Pulmonary artery endothelial cell (primary cell): ENCODE measurements around the gene SHROOM4. TPM values are rescaled to one million over a fixed set of nuclear protein-coding genes. Genes with fewer than 3 reads are reported as not detected.
A peak's percentile ranks its signal among the peaks of the same experiment; 100 is the strongest.

ENCODE experiments used
- DNase-seq: peaks from one replicate; pipeline ENCODE4 v3.0.0-alpha.2; 2011; ENCODE audit warnings: low read depth, low spot score
- total RNA-seq: library from RNA; depleted of rRNA; stranded (reverse); fragments of >200 nt; gene quantifications from 2 replicates; pipeline ENCODE4 v1.2.3, GENCODE V29; 2014

Gene SHROOM4, protein sequence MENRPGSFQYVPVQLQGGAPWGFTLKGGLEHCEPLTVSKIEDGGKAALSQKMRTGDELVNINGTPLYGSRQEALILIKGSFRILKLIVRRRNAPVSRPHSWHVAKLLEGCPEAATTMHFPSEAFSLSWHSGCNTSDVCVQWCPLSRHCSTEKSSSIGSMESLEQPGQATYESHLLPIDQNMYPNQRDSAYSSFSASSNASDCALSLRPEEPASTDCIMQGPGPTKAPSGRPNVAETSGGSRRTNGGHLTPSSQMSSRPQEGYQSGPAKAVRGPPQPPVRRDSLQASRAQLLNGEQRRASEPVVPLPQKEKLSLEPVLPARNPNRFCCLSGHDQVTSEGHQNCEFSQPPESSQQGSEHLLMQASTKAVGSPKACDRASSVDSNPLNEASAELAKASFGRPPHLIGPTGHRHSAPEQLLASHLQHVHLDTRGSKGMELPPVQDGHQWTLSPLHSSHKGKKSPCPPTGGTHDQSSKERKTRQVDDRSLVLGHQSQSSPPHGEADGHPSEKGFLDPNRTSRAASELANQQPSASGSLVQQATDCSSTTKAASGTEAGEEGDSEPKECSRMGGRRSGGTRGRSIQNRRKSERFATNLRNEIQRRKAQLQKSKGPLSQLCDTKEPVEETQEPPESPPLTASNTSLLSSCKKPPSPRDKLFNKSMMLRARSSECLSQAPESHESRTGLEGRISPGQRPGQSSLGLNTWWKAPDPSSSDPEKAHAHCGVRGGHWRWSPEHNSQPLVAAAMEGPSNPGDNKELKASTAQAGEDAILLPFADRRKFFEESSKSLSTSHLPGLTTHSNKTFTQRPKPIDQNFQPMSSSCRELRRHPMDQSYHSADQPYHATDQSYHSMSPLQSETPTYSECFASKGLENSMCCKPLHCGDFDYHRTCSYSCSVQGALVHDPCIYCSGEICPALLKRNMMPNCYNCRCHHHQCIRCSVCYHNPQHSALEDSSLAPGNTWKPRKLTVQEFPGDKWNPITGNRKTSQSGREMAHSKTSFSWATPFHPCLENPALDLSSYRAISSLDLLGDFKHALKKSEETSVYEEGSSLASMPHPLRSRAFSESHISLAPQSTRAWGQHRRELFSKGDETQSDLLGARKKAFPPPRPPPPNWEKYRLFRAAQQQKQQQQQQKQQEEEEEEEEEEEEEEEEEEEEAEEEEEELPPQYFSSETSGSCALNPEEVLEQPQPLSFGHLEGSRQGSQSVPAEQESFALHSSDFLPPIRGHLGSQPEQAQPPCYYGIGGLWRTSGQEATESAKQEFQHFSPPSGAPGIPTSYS (N-terminal part only)
- 30.1 and 39.5 TPM in 2 replicates for total RNA-seq

DNA sequence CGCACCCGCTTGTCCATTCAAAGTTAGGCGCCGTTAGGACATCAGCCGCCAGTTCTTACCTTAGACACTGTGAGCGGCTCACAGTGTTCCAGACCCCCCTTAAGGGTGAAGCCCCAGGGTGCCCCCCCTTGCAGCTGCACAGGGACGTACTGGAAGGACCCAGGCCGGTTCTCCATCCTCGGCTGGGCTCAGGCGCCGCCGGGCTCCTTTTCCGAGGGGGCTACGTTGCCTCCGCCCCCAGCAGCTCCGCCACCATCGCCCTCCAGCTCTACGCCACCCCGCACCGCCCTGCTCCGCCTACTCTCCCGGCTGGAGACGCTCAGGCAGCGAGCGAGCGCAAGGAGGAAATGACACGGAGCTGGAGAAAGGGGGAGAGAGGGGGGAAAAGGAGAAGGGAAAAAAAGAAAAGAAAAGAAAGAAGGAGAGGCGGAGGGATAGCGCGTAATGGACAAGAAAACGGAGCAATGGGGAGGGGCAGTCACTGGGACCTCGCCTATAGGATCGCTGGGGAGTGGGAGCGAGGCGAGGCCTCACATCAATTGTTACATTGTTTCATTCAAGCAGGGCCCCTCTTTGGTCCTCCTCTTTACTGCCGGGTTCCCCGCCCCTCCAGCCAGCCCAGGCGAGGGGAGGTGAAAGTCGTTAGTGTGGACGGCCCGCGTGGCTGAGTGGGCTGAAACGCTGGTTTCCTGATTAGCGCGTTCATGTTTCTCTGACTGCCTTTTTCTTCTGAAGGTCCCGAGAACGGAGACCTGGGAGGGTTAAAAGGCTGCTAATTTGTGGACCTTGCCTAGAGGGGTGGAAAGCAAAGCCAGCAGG is at the start of gene SHROOM4:
TSS of gene SHROOM4 (minus strand) at position 352 of the 819 bp plus-strand sequence. CDS start at position 176, 176 bp downstream.
- peak; percentile 53 for DNase-seq

DNA sequence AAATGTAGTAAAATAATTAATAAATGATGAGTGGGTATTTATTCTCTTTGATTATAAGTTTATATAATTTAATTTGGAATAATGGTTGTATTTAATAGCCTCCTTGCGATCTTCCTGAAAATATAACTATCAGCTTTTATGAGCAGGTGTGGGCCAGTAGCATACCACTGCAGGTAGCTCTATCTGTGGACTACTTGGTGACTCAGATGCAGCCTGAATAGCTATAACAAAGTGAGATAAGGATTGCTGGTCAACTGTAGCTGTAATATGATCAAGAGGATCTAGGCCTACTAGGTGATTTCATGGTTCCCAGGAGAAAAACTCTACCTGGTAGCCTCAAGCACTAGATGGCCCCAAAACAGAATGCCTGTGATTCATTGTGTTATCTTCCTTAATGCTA is 49.5 kb upstream of the SHROOM4 start:
- DNase-seq: no peak

GRCh38 chrX:50860518-50860917 is 46.5 kb upstream of the SHROOM4 start:
- no peak for DNase-seq

DNA sequence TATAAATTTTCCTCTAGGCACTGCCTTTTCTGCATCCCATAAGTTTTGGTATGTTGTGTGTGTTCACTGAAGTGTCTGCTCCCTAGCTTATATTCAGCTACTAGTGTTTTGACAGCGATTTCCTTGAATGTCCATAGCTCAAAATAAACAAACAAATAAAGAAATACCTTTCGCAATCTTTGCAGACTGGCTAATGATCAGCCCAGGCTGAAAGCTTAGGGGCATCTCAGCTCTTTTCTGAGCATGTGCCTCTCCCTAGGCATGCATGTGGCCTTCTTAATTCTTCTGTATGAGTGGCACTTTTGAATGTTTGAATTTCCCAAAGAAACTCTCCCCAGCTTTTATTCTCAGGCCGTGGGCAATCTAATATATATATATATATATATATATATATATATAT is 44.6 kb upstream of the SHROOM4 start:
- DNase-seq: no peak

DNA sequence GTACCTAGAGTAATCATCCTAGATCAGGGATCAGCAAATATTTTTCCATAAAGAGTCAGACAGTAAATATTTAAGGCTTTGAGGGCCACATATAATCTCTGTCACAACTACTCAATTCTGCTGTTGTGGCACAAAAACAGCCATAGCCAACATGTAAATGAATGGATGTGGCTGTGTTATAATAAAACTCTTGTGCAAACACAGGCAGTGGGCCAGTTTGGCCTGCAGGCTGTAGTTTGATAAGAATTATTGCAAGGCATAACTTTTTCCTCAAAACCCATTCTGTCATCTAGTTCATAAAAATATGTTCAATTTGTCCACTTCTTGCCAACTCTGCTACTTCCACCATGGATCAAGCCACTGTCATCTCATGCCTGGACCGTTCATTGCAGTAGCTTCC is 39.4 kb upstream of the SHROOM4 start:
- no peak for DNase-seq

DNA sequence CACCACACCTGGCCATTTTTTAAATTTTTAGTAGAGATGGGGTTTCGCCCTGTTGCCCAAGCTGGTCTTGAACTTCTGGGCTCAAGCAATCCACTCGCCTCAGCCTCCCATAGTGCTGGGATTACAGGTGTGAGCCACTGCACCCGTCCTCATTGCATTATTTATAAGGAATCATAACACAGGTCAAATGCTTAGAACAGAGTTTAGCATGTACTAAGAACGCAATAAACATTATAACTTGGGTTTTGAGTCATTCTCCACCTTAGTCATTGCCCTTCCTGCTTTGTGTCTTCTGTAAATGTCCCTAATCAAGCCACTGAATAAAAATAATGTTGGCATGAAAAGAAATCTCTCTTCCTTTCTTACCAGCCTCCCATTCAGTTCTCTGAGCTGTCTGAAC is 38.5 kb upstream of the SHROOM4 start:
- DNase-seq: no peak

GRCh38 chrX:50842221-50842620 is 28.2 kb upstream of the SHROOM4 start:
- DNase-seq: no peak

- DNase-seq: no peak
These were observed 25.7 kb upstream of the SHROOM4 start for GRCh38 chrX:50839730-50840129.

GRCh38 chrX:50838820-50839600 is 25.0 kb upstream of the SHROOM4 start:
- peak; percentile 41 for DNase-seq

DNA sequence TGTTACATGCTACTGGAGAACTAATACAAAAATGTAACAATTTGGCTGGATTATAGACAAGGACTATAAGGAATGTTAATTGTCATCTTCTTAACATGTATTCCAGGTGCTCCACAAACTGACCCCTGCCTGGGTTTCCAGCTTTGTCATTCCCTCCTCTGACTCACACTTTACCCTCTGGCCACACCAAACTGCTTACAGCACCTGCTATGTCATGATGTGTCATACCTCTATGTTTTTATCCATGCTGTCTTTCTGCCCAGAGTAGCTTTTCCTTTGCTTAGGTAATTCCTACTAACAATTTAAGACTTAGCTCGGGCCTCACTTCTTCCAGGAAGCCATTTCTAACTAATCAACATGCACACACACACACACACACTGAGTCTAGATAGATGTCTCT is 14.0 kb upstream of the SHROOM4 start:
- DNase-seq: no peak

DNA sequence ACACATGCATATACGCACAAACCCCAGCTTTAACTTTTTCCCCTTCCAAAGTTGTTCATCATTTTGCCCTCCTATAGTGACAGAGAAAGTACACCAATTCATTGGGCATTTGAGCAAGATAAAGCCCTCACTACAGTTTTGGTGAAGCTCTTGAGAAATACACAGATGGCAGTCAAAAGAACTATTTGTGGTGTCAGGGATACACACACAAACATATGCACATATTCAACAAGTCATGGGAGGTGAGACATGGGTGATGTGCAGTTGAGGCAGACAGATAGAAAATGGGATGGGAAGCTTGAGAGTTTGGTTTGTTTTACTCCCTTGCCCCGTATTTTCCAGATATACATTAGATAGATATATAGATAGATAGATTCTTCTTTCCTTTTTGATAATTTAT is 11.8 kb upstream of the SHROOM4 start:
- DNase-seq: no peak

- no peak for DNase-seq
These were observed 5.0 kb upstream of the SHROOM4 start for GRCh38 chrX:50818986-50819385.

- no peak for DNase-seq
These were observed 1.1 kb upstream of the SHROOM4 start for GRCh38 chrX:50815120-50815519.

DNA sequence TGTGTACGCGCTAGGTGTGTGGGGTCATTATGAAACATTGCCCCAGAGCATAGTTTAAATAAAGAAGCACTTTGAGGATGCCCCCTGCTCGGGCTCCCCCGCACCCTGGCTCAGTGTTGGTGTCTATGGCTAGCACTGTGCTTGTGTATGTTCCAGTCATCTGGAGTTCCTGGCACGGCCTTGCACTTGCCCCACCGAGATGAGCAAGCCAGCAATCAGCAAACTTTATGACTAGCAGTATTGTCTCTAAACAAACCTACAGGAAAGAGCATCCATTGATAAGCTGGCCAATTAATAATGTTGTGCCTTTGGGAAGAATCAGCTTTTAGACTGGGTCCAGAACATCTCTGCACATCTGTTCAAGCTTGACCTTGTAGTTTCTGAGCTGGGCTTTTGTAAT is 707 bp upstream of the SHROOM4 start:
- DNase-seq: no peak

DNA sequence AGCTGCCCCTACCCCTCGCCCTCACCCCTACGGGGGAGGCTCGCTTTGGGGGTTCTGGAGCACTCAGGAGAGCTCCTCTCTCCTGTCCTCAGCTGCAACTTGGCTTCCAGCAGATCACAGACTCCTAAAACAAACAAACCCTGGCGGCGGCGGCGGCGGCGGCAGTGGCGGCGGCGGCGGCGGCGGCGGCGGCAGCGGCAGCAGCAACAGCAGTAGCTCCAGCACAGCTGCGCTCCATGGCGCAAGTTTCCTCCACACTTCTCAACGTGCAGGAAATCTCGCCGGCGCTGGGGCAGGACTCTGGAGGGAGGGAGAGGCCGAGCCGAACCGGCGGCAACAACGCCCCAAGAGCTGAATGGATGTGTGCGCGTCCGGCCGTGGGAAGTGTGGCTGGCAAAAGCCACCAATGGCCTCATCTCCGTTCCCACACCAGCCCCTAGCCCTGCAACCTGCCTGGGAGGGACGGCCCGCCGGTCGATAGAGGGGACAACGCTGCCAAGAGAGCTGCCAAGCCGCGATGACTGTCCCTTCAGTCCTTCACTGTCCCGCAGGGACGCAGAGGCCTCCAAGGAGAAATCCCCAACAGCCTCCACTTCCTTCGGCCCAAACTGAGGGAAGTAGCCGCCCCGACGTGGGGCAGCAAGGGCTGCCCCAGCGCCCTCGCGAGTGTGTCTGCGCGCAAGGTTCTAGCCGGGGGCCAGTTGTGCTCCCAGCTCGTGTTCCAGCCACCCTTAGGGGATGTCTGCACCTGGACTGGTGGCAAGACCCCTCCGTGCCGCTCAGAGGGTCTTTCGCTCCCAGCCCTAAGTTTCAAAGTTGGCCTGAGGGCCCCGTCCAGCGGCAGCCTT is 775 bp downstream of the SHROOM4 start:
- DNase-seq: no peak

GRCh38 chrX:50805276-50805675 is 8.7 kb downstream of the SHROOM4 start:
- no peak for DNase-seq

DNA sequence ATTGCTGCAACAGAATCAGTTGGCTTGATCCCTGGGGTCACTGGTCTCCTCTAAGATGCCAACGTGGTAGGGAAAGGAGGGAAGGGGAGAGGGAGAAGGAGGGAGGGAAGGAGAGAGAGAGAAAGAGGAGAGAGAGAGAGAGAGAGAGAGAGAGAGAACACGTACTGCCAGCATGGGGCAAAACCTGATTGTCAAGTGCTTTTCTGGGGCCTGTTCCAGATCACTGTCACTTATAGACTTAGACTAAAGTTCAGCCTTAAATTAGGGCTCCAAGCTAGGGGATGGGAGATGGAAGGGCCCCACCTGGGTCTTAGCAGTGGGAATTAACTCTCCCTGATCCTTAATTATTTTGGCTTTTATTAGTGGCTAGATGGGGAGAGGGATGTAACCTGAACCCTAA is 12.9 kb downstream of the SHROOM4 start:
- DNase-seq: no peak

DNA sequence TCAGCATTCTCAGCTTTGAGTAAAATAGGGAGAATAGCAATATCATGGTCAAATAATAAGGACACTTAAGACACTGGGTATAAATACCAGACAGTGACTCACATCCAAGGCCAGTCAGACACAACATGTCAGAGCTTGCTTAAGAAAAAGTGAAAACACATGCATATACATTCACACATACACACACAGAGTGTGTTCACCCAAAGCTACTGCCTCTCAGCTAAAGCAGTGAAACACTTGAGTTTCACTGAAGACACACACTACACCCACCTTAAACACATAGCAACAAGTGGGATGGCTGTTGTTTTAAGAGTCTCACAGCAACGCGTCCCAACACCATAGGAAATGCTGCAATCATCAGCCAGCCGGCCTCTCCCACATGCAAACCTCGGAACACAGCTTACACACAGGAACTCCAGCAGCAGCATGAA is 14.4 kb downstream of the SHROOM4 start:
- DNase-seq: peak; percentile 27

DNA sequence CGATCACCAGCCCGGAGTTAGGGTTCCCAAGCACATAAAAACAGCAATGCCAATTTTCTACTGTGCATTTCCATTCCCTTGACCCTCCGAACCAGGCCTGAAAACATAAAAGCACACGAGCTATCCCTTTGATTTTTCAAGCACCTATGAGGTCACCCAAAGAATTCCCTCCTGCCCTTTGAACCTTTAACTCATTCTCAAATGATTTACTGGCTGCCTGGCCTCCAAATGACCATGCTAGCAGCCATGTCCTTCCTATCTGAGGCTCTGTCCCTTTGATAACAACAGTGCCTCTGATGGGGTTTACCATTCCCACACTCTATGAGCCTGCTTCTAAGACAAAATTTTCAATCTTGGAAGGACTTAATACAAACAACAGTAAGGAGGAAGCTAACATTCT is 15.2 kb downstream of the SHROOM4 start:
- no peak for DNase-seq
